Measurements from ENCODE around the gene CALU.

Gene CALU

GRCh38 chr7:128790315-128791041, 51.3 kb downstream of the CALU start:
- Histone ChIP-seq H3K4me1 (ENCODE audit: control insufficient read depth in 1 of 2, insufficient read depth in 1 of 2, low read depth in 1 of 2, low read length in 1 of 2) (peaks cover 6 to 14% of the 10 kb centered on the region in 2 experiments), H3K36me3 (no peaks in the 10 kb centered on the region), H3K9me3 (no peaks in the 10 kb centered on the region), H3K4me3 (ENCODE audit: low read depth in 1 of 2, low read length in 1 of 2) (peak overlapping the region; percentile 35 to 59), H3K27me3 (peaks cover 84% of the 10 kb centered on the region), H3K27ac (no peak overlapping the region)
- TF ChIP-seq CTCF (IDR thresholded peaks at IDR 0.05) = no peak

GRCh38 chr7:128791121-128791971, 52.2 kb downstream of the CALU start, which contains the start of gene CCDC136:
Gene CCDC136 (plus strand): TSS chr7:128791968. CDS start chr7:128792412, 444 bp downstream.
- Histone ChIP-seq H3K36me3 (no peaks in the 10 kb centered on the region), H3K9me3 (no peaks in the 10 kb centered on the region), H3K4me3 (ENCODE audit: low read depth in 1 of 2, low read length in 1 of 2) (peak within 1 kb of the TSS; percentile 35 to 59), H3K4me1 (ENCODE audit: control insufficient read depth in 1 of 2, insufficient read depth in 1 of 2, low read depth in 1 of 2, low read length in 1 of 2) (peaks cover 6 to 14% of the 10 kb centered on the region in 2 experiments), H3K27me3 (peaks cover 79% of the 10 kb centered on the region), H3K27ac (no peak within 1 kb of the TSS)
- no peak for TF ChIP-seq CTCF (IDR thresholded peaks at IDR 0.05)

- H3K4me3 ChIP-seq (ENCODE audit: low read depth in 1 of 2, low read length in 1 of 2) = peak overlapping the region in 1 of 2 experiments; percentile 59
- H3K36me3 ChIP-seq = no peaks in the 10 kb centered on the region
- no peak for TF ChIP-seq CTCF (IDR thresholded peaks at IDR 0.05)
- no peaks in the 10 kb centered on the region for H3K9me3 ChIP-seq
- H3K27ac ChIP-seq = no peak overlapping the region
- H3K4me1 ChIP-seq (ENCODE audit: control insufficient read depth in 1 of 2, insufficient read depth in 1 of 2, low read depth in 1 of 2, low read length in 1 of 2) = peaks cover 6 to 14% of the 10 kb centered on the region in 2 experiments
- H3K27me3 ChIP-seq = peaks cover 74% of the 10 kb centered on the region
These were observed 52.8 kb downstream of the CALU start for GRCh38 chr7:128791972-128792327.

GRCh38 chr7:128792471-128793180, 53.5 kb downstream of the CALU start:
- Histone ChIP-seq H3K4me1 (ENCODE audit: control insufficient read depth in 1 of 2, insufficient read depth in 1 of 2, low read depth in 1 of 2, low read length in 1 of 2) (peaks cover 6 to 14% of the 10 kb centered on the region in 2 experiments), H3K27ac (no peak overlapping the region), H3K4me3 (ENCODE audit: low read depth in 1 of 2, low read length in 1 of 2) (no peak overlapping the region), H3K27me3 (peaks cover 67% of the 10 kb centered on the region), H3K36me3 (no peaks in the 10 kb centered on the region), H3K9me3 (no peaks in the 10 kb centered on the region)
- TF ChIP-seq CTCF (IDR thresholded peaks at IDR 0.05) = no peak

GRCh38 chr7:128793181-128793547, 54.0 kb downstream of the CALU start:
- Histone ChIP-seq H3K4me3 (ENCODE audit: low read depth in 1 of 2, low read length in 1 of 2) (no peak overlapping the region), H3K4me1 (ENCODE audit: control insufficient read depth in 1 of 2, insufficient read depth in 1 of 2, low read depth in 1 of 2, low read length in 1 of 2) (peaks cover 6 to 14% of the 10 kb centered on the region in 2 experiments), H3K9me3 (no peaks in the 10 kb centered on the region), H3K27me3 (peaks cover 62% of the 10 kb centered on the region), H3K27ac (no peak overlapping the region), H3K36me3 (no peaks in the 10 kb centered on the region)
- no peak for TF ChIP-seq CTCF (IDR thresholded peaks at IDR 0.05)

Measured in neutrophil (primary cell).